Measurements from ENCODE around the gene TBL2.
A peak's percentile ranks its signal among the peaks of the same experiment; 100 is the strongest.

- no peak for TF ChIP-seq CTCF (IDR thresholded peaks at IDR 0.05; ENCODE audit: insufficient read depth, low read length)
- peak; percentile 69 for TF ChIP-seq SPI1 (IDR thresholded peaks at IDR 0.05; ENCODE audit: borderline replicate concordance, low read depth)
- TF ChIP-seq REST (IDR thresholded peaks at IDR 0.05; ENCODE audit: insufficient replicate concordance, low read depth), result no peak
- no peak for TF ChIP-seq GABPA (IDR thresholded peaks at IDR 0.05; ENCODE audit: low read depth)
Observed at GRCh38 chr7:73520673-73521635, 57.4 kb downstream of the TBL2 start.
